Activated naive CD4-positive, alpha-beta T cell treated with Interleukin-2 at 50 U/mL for 16 hours (primary cell): ENCODE measurements around the gene IL25.
"Not testable (repeated sequence)": the region's sequence is repeated elsewhere in the genome, so short reads cannot be mapped to it uniquely, and the experiment has no call there.

Experiments used
- DNase-seq: peaks from one replicate; pipeline ENCODE4 v3.0.0-alpha.2; 2020

Gene IL25

GRCh38 chr14:23372509-23372908, at the start of gene IL25:
TSS of gene IL25 (plus strand) at chr14:23372809.
- no peak for DNase-seq

- no peak for DNase-seq
Measured at GRCh38 chr14:23323838-23324454, 48.7 kb upstream of the IL25 start.

- DNase-seq = no peak
Measured at GRCh38 chr14:23324455-23324846, 48.2 kb upstream of the IL25 start.

GRCh38 chr14:23324993-23325392, 47.6 kb upstream of the IL25 start:
- no peak for DNase-seq

GRCh38 chr14:23325746-23326145, 46.9 kb upstream of the IL25 start:
- DNase-seq = not testable (repeated sequence)

GRCh38 chr14:23326491-23327332, 45.9 kb upstream of the IL25 start:
- no peak for DNase-seq

DNA sequence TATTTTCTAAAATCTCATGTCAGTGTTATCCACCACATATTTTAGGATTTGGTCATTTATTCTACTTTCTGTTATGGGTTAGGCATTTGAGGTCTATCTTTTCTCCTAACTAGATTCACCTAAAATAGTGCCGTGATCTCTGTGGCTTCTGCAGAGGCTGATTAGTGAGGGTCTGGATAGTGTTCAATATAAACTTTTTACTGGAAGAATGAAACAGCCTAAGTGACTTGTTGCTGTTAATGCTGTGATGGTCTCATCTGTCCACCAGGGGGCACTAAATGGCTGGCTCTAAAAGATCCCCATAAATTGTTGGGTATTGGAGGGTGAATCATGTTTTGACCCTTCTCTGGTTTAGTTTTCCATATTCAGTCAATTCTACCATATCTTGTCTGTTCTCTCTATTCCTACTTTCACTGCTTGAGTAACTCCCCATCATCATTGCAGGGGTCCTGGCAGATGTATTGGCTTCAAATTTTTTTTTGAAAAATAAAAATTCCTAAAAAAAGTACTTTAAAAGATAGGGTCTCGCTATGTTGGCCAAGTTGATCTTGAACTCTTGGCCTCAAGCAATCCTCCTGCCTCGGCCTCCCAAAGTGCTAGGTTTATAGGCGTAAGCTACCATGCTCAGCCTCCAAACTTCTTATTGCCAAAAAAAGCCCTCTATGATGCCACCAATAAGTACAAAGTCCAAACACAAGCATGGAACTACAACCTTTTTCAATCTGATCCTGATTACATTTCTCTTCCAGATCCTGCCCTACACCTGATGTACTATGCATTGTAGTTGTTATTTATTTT, 44.5 kb upstream of the IL25 start:
- peak; percentile 68 for DNase-seq

DNA sequence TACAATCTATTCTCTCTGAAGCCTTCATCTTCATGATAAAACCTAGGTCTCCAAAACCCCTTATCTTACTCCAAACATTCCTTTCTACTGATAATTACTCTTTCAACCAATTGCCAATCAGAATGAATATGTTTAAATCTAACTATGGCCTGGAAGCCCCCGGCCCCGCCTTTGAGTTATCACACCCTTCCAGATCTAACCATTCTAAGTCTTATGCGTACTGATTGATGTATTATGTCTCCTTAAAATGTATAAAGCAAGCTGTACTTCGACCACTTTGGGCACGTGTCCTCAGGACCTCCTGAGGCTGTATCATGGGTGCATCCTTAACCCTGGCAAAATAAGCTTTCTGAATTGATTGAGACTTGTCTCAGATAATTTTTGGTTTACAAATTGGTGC, 37.0 kb upstream of the IL25 start:
- no peak for DNase-seq

DNA sequence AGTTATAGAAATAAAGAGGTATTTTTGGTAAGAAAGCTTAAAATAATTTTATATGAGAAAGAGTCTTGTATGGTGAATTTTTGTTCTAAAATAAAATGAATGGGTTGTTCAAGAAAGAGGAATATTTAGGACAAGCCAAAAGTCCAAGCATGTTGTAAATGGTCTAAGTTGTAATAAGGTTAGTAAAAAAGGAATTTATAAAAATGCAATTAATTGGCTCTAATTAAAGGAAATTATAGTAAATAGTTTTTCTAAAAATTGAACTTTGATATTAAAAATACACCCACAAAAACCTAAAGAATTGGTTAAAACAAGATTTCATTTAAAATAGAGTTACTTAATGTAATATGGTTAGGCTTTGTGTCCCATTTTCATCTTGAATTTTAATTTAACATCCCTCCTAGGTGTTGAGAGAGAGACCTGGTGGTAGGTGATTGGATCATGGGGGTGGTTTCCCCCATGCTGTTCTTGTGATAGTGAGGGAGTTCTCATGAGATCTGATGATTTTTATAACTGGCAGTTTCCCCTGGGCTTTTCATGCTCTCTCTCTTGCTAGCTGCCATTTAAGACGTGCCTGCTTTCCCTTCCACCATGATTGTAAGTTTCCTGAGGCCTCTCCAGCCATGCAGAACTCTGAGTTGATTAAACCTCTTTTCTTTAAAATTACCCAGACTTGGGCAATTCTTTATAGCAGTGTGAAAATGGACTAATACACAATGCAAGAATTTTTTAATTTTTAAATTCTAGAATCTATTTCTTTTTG, 32.9 kb upstream of the IL25 start:
- DNase-seq = no peak

GRCh38 chr14:23344481-23344880, 28.1 kb upstream of the IL25 start:
- no peak for DNase-seq

DNA sequence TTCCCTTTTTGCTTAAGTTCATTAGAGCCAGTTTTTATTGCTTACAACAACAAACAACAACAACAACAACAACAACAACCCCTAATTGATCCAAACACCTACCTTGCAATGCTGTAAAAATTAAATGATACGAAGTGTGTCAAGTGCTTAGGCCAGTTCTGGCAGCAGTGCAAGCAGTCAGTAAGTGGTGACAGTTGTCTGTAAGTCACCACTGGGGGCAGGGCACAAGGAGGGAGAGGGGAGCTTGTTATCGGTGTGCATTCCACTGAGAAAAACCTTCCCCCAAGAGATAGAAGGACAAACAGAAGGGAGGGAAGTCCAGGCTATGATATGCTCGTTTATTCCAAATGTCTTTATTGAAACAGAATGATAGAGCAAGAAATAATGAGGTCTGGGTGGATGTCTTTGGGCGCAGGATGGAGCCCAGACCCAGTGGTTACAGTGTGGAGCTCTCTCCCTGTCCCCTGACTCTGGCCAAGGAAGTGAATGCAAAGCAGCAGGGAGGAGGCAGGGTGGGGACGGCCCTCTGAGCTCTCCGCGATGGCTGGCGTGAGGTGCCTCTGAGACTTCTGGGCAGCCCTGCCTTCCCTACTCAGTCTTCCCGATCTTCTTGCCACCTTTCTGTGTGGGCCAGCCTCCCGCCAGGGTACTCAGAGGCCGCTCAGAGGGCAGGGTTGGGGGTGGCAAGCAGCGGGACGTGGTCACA, 26.5 kb upstream of the IL25 start:
- DNase-seq = no peak

- no peak for DNase-seq
Measured at GRCh38 chr14:23346693-23347405, 25.8 kb upstream of the IL25 start.

- no peak for DNase-seq
Measured at GRCh38 chr14:23347406-23348296, 25.0 kb upstream of the IL25 start.

DNA sequence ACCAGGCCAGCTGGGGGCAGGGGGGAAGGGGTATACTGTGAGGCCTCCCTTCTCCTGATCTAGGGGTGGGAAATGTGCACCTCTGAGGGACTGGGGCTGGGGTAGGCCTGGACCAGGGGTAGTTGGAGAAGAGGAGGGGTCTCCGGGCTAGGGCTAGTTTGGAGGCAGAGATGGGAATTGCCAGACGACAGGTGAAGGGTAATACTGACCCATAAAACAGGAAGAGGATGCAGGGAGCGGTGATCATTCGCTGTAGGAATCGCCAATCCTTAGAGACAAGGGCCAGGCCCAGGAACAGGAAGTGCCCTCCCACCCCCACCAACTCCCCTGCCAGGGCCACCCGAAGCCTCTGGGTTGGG, 24.3 kb upstream of the IL25 start:
- no peak for DNase-seq

DNA sequence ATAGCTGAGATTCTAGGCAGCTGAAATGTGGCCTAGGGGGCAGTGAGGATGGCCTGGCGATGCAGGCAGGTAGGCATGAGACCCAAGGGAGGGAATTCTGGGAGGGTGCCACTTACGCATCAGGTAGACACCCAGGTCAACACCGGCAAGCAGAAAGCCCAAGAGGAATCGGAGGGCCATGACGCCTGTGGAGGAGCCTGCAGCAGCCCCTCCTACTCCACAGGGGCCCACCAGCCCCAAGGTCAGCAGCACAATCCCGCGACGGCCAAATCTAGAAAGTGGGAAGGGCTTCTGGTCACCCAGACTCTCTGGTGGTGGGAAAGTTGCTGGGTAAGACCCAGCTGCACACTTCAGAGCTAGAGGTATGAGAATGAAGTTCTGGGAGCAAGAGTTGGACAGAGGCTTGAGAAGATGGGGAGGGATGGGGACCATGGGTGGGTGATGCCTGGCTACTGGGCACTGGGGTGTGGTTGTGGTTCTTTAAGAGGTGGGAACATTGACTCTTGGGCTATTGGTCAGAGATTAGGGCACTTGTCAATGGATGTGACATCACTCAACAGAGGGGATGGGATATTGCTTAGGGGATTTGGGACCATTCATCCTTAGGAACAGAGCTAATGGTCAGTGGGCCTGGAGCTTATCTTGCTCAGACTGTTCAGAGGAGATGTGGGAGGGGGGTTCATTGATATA, 23.3 kb upstream of the IL25 start:
- DNase-seq = no peak

DNA sequence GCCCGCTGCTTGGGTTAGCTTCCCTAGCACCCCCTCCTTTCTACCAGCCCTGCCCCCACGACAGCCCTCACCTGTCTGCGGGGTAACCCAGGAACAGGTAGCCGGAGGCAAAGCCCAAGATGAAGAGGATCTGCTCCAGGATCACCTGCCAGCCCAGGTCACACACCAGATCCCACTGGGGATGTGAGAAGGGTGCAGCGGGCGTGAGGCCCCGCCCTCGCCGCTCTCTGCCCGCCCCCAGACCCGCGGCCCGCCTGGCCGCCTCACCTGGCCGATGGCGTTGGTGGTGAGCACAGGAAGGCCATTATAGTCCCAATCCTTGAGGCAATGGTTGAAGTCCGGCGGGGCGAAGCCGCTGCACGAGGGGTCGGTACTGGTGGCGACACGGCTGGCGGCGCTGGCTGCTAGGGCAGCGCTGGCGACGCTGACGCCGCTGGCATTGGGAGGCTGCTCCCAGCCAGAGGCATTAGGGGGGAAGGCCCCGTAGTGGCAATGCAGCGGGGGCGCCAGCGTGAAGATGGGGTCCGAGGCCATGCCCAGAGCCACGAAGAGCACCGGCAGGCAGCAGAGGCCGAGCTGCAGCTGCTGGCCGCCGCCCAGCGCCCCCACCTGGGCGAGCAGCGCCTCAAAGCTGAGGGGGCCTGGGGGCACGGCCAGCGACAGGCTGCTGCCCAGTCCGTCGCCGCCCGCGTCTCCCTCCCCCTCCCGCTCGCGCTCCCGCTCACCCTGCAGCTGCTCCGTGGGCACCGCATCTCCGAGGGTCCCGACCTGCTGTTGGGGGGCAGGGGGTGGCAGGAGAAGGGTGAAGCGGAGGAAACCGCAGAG, 20.7 kb upstream of the IL25 start:
- DNase-seq = no peak

DNA sequence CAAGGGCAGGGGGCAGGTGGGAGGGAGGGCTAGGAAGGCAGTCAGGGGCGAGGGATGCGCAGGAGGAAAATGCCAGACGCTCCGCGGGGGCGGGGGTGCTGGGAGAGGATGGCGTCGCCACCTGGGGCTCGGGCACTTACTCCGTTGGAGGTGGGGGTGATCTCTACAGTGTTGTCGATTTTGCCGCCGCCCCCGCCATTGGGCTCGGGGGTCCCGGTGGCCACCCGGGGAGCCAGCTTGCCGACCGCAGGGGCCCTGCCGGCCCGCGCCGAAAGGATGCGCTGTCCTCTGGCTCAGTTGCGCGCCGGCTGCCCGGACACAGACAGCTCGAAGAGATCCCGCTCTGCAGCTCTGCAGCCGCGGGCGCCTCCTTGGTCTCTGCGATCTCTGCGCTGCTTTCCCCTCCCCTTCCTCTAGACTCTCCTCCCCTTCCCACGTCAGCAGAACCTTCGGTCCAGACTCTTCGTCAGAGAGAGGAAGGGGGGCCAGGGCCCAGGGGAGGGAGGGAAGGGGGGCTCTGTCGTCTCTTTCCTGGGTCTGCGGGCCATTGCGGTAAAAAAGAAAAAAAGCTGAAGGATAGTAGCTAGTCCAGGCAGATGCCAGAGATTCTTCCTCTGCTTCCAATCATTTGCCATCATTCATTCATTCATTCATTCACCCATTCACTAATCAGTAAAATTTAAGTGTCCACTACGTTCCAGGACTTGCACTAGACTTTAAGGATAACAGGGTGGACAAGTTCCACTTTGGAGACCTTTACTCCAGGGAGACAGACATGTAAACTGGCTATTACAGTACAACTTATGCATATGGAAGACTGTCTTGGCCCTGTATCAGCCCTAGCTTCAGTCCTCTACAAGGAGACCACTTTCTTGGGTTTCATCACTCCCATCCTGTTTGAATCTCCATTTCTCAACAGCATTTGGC, 19.8 kb upstream of the IL25 start, which contains the start of gene SLC22A17:
TSS of gene SLC22A17 (minus strand) at position 382 of the 927 bp plus-strand sequence.
- DNase-seq = peak; percentile 49

DNA sequence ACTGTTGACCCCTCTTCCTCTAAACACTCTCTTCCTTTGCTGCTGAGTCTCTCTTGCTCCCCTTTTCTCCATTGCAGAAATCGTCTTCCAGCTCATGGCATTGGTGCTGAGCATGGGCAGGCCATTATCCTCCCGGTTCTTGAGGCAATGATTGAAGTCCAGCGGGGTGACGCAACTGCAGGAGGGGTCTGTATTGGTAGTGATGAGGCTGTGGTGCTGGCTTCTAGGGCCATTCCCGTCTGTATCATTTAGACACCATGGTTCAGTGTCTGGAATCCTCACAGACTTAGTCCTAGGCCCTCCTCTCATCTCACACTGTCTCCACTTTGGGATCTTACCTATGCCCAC, 19.2 kb upstream of the IL25 start:
- DNase-seq = no peak
